H1 (cell line): ENCODE results near the gene WDR43. TPM values are rescaled to one million over a fixed set of nuclear protein-coding genes. Genes with fewer than 3 reads are reported as not detected.

Source experiments
- CTCF ChIP-seq, 3 experiments: IDR thresholded peaks; 1 replicate in 2 of 3; 2 replicates in 1 of 3; pipeline versions ENCODE4 v1.5.1 to v1.6.1; 2011; ENCODE audit warnings: low read length in 3 of 3, mild to moderate bottlenecking in 3 of 3, inconsistent platforms in 2 of 3, low read depth in 1 of 3, moderate library complexity in 1 of 3; ENCODE audit not compliant: insufficient read depth in 1 of 3; ENCODE audit errors: control extremely low read depth in 1 of 3
- POLR2A ChIP-seq, 2 experiments: IDR thresholded peaks; 1 replicate in 1 of 2; 2 replicates in 1 of 2; pipeline ENCODE4 v1.6.1; 2011; ENCODE audit warnings: low read depth in 2 of 2, low read length in 2 of 2, mild to moderate bottlenecking in 2 of 2; ENCODE audit errors: control extremely low read depth in 1 of 2
- RBBP5 ChIP-seq: IDR thresholded peaks from 2 replicates; pipeline ENCODE4 v1.7.1; 2012; ENCODE audit warnings: low read depth, mild to moderate bottlenecking, inconsistent platforms, low read length, moderate library complexity, borderline replicate concordance
- SIX5 ChIP-seq: IDR thresholded peaks from 2 replicates; pipeline ENCODE4 v1.6.1; 2011; ENCODE audit warnings: mild to moderate bottlenecking, low read depth, low read length
- TCF12 ChIP-seq: IDR thresholded peaks from 2 replicates; pipeline ENCODE4 v1.6.1; 2011; ENCODE audit warnings: low read depth, mild to moderate bottlenecking, low read length
- polyA plus RNA-seq, 7 experiments: library from polyadenylated mRNA; depleted of rRNA in 3 of 7; stranded (reverse) in 5 of 7; unstranded in 2 of 7; fragments of >200 nt in 5 of 7; fragments of 200-250 nt in 2 of 7; gene quantifications; 1 replicate in 5 of 7; 2 replicates in 1 of 7; 4 replicates in 1 of 7; pipeline versions ENCODE4 v1.2.1 to v1.2.3, GENCODE V29; 2011 to 2013; ENCODE audit warnings: missing spikeins in 2 of 7, mixed read lengths in 2 of 7
- total RNA-seq: library from RNA; stranded (reverse); fragmentation: NEBNext Ultra II Directional; extraction: Animal tissue kit (Norgen Biotek cat#: 25700); gene quantifications from 2 replicates; pipeline ENCODE4 v1.2.1, GENCODE V29; 2021

The WDR43 gene
- total and polyA plus RNA-seq, 2 of the 8 experiments (the other 6 are each of a cell fraction or from before 2014, with no cell fraction given), result 57.8 to 142 TPM

GRCh38 chr2:28986429-28986828 lies 92.0 kb downstream of the WDR43 start (continued):
- TF ChIP-seq SIX5 (no peak), TCF12 (no peak), RBBP5 (no peak), POLR2A (IDR thresholded peaks at IDR 0.05; ENCODE audit: control extremely low read depth in 1 of 2, low read depth in 2 of 2, low read length in 2 of 2) (no peak), CTCF (IDR thresholded peaks at IDR 0.05; ENCODE audit: control extremely low read depth in 1 of 3, insufficient read depth in 1 of 3, low read depth in 1 of 3, low read length in 3 of 3) (no peak)
